GM21367 (cell line): Measurements from ENCODE around the gene LIFR.

Experiments used
- ATAC-seq: cut with Tn5 transposase; IDR thresholded peaks from one replicate; pipeline ENCODE4 v1.9.1; 2021; ENCODE audit not compliant: unreplicated experiment

The LIFR gene

GRCh38 chr5:38446029-38446522 lies 110.4 kb downstream of the LIFR start:
- ATAC-seq, result no peak

- no peak for ATAC-seq
These were observed 110.9 kb downstream of the LIFR start for GRCh38 chr5:38445374-38446028.

GRCh38 chr5:38443390-38443789 lies 113.1 kb downstream of the LIFR start:
- ATAC-seq, result no peak

GRCh38 chr5:38442247-38442573 lies 114.2 kb downstream of the LIFR start:
- no peak for ATAC-seq

GRCh38 chr5:38441453-38442246 lies 114.8 kb downstream of the LIFR start:
- ATAC-seq, result peak; percentile 98

GRCh38 chr5:38438757-38439156 lies 117.7 kb downstream of the LIFR start:
- ATAC-seq, result no peak

- no peak for ATAC-seq
These were observed 121.3 kb downstream of the LIFR start for GRCh38 chr5:38434966-38435705.

GRCh38 chr5:38433160-38433861 lies 123.1 kb downstream of the LIFR start:
- no peak for ATAC-seq

GRCh38 chr5:38431242-38431853 lies 125.1 kb downstream of the LIFR start:
- no peak for ATAC-seq

- ATAC-seq, result no peak
These were observed 129.2 kb downstream of the LIFR start for GRCh38 chr5:38426986-38427950.

GRCh38 chr5:38426490-38426889 lies 130.0 kb downstream of the LIFR start:
- ATAC-seq, result no peak
